DND-41 (cell line): ENCODE measurements around the gene C12orf56.

Experiments
- ATAC-seq: fragments of 200-7000 bp; cut with Tn5 transposase; 3 replicates; pipeline ENCODE4 v1.9.1; 2021; ENCODE audit warnings: low read depth; ENCODE audit not compliant: insufficient read depth
- DNase-seq: peaks from one replicate; pipeline ENCODE4 v3.0.0-alpha.2; 2020
- H2AFZ ChIP-seq: 2 replicates; pipeline ENCODE4 v1.6.0; 2012; ENCODE audit warnings: low read depth, low read length
- H3K27ac ChIP-seq: 2 replicates; pipeline ENCODE4 v1.5.1; 2012; ENCODE audit warnings: low read length, inconsistent platforms
- H3K27me3 ChIP-seq: fragments of 200-600 bp; sonication (generic); 2 replicates; pipeline ENCODE4 v1.6.0; 2012; ENCODE audit warnings: low read length, mild to moderate bottlenecking, inconsistent platforms; ENCODE audit not compliant: insufficient read depth, poor library complexity
- H3K36me3 ChIP-seq: 2 replicates; pipeline ENCODE4 v1.5.1; 2012; ENCODE audit warnings: low read length, inconsistent platforms; ENCODE audit not compliant: insufficient read depth
- H3K4me1 ChIP-seq: 2 replicates; pipeline ENCODE4 v1.5.1; 2012; ENCODE audit warnings: mild to moderate bottlenecking, low read length; ENCODE audit not compliant: insufficient read depth
- H3K4me2 ChIP-seq: 2 replicates; pipeline ENCODE4 v1.6.0; 2012; ENCODE audit warnings: mild to moderate bottlenecking, moderate library complexity, low read length, inconsistent platforms; ENCODE audit not compliant: insufficient read depth
- H3K4me3 ChIP-seq, 2 experiments: fragments of 200-600 bp in 1 of 2; shearing (Covaris generic) in 1 of 2; 2 replicates each; pipeline ENCODE4 v1.5.1; 2012 to 2016; ENCODE audit warnings: inconsistent platforms in 2 of 2, low read length in 2 of 2, mild to moderate bottlenecking in 2 of 2, low read depth in 1 of 2, moderate library complexity in 1 of 2
- H3K79me2 ChIP-seq: 2 replicates; pipeline ENCODE4 v1.6.0; 2012; ENCODE audit warnings: low read length, inconsistent platforms; ENCODE audit not compliant: insufficient read depth
- H3K9ac ChIP-seq: 2 replicates; pipeline ENCODE4 v1.6.0; 2012; ENCODE audit warnings: low read depth, mild to moderate bottlenecking, inconsistent platforms, low read length, moderate library complexity
- H3K9me3 ChIP-seq: 2 replicates; pipeline ENCODE4 v1.5.1; 2012; ENCODE audit warnings: low read length, moderate library complexity, mild to moderate bottlenecking, inconsistent platforms; ENCODE audit not compliant: insufficient read depth, severe bottlenecking
- H4K20me1 ChIP-seq: 2 replicates; pipeline ENCODE4 v1.6.0; 2012; ENCODE audit warnings: low read length; ENCODE audit not compliant: insufficient read depth
- CTCF ChIP-seq: IDR thresholded peaks from 2 replicates; pipeline ENCODE4 v1.5.1; 2012; ENCODE audit warnings: borderline replicate concordance, low read length, moderate library complexity, mild to moderate bottlenecking; ENCODE audit not compliant: poor library complexity, severe bottlenecking; ENCODE audit errors: extremely low read depth
- EZH2 ChIP-seq: IDR thresholded peaks from 3 replicates; pipeline ENCODE4 v1.6.1; 2012; ENCODE audit warnings: borderline replicate concordance, low read depth, mild to moderate bottlenecking, moderate library complexity, low read length, inconsistent platforms; ENCODE audit not compliant: severe bottlenecking

Gene C12orf56

GRCh38 chr12:64269161-64269560 is 121.4 kb downstream of the C12orf56 start:
- Histone ChIP-seq H4K20me1 (no peaks in the 10 kb centered on the region), H2AFZ (no peak overlapping the region), H3K36me3 (no peaks in the 10 kb centered on the region), H3K27ac (no peak overlapping the region), H3K27me3 (no peaks in the 10 kb centered on the region), H3K9ac (no peak overlapping the region), H3K4me1 (no peaks in the 10 kb centered on the region), H3K4me3 (no peak overlapping the region), H3K4me2 (no peak overlapping the region), H3K79me2 (no peaks in the 10 kb centered on the region), H3K9me3 (no peaks in the 10 kb centered on the region)
- DNase-seq = no peak
- TF ChIP-seq CTCF = no peak
- no peak for TF ChIP-seq EZH2
- no peak for ATAC-seq

- Histone ChIP-seq H3K9me3 (no peaks in the 10 kb centered on the region), H3K4me3 (no peak overlapping the region), H3K4me1 (no peaks in the 10 kb centered on the region), H3K36me3 (no peaks in the 10 kb centered on the region), H4K20me1 (no peaks in the 10 kb centered on the region), H3K79me2 (no peaks in the 10 kb centered on the region), H3K4me2 (no peak overlapping the region), H2AFZ (no peak overlapping the region), H3K27me3 (no peaks in the 10 kb centered on the region), H3K27ac (no peak overlapping the region), H3K9ac (no peak overlapping the region)
- no peak for TF ChIP-seq EZH2
- no peak for TF ChIP-seq CTCF
- DNase-seq (no peak), ATAC-seq (no peak)
These were observed 122.1 kb downstream of the C12orf56 start for GRCh38 chr12:64268409-64268808.

- no peaks in the 10 kb centered on the region for H3K36me3 ChIP-seq
- H3K4me3 ChIP-seq = no peak overlapping the region
- no peak for ATAC-seq
- H3K9me3 ChIP-seq = no peaks in the 10 kb centered on the region
- no peaks in the 10 kb centered on the region for H3K27me3 ChIP-seq
- no peak for TF ChIP-seq EZH2
- no peak for TF ChIP-seq CTCF
- no peaks in the 10 kb centered on the region for H3K4me1 ChIP-seq
- H3K4me2 ChIP-seq = no peak overlapping the region
- no peak for DNase-seq
- no peaks in the 10 kb centered on the region for H3K79me2 ChIP-seq
- no peak overlapping the region for H3K27ac ChIP-seq
- H3K9ac ChIP-seq = no peak overlapping the region
- no peaks in the 10 kb centered on the region for H4K20me1 ChIP-seq
- no peak overlapping the region for H2AFZ ChIP-seq
These were observed 124.7 kb downstream of the C12orf56 start for GRCh38 chr12:64265839-64266238.

- no peaks in the 10 kb centered on the region for H3K79me2 ChIP-seq
- H4K20me1 ChIP-seq = no peaks in the 10 kb centered on the region
- H3K27me3 ChIP-seq = no peaks in the 10 kb centered on the region
- H3K9ac ChIP-seq = no peak overlapping the region
- no peak for TF ChIP-seq CTCF
- no peak for TF ChIP-seq EZH2
- no peaks in the 10 kb centered on the region for H3K4me1 ChIP-seq
- no peaks in the 10 kb centered on the region for H3K36me3 ChIP-seq
- no peak overlapping the region for H3K4me2 ChIP-seq
- DNase-seq = no peak
- no peaks in the 10 kb centered on the region for H3K9me3 ChIP-seq
- H2AFZ ChIP-seq = no peak overlapping the region
- no peak for ATAC-seq
- no peak overlapping the region for H3K4me3 ChIP-seq
- no peak overlapping the region for H3K27ac ChIP-seq
These were observed 128.7 kb downstream of the C12orf56 start for GRCh38 chr12:64261813-64262212.
